Glutamatergic neuron (in vitro differentiated cells): Measurements from ENCODE around the gene P3H4. TPM values are rescaled to one million over a fixed set of nuclear protein-coding genes. Genes with fewer than 3 reads are reported as not detected.

Source experiments
- DNase-seq: peaks from one replicate; pipeline ENCODE4 v3.0.0; 2022
- H3K27ac Mint-ChIP-seq: one replicate; pipeline ENCODE4 v1.8.0; 2020; ENCODE audit warnings: mild to moderate bottlenecking, mixed read lengths, inconsistent platforms; ENCODE audit not compliant: unreplicated experiment
- H3K27me3 Mint-ChIP-seq: one replicate; pipeline ENCODE4 v1.8.0; 2020; ENCODE audit warnings: mild to moderate bottlenecking, moderate library complexity, mixed read lengths, inconsistent platforms; ENCODE audit not compliant: unreplicated experiment
- H3K36me3 Mint-ChIP-seq: one replicate; pipeline ENCODE4 v1.8.0; 2020; ENCODE audit warnings: mild to moderate bottlenecking, mixed read lengths, inconsistent platforms; ENCODE audit not compliant: unreplicated experiment
- H3K4me1 Mint-ChIP-seq: one replicate; pipeline ENCODE4 v1.8.0; 2020; ENCODE audit warnings: mild to moderate bottlenecking, low read depth, mixed read lengths, inconsistent platforms; ENCODE audit not compliant: unreplicated experiment
- H3K4me3 Mint-ChIP-seq: one replicate; pipeline ENCODE4 v1.8.0; 2020; ENCODE audit warnings: mild to moderate bottlenecking, mixed read lengths, inconsistent platforms; ENCODE audit not compliant: unreplicated experiment
- H3K9me3 Mint-ChIP-seq: one replicate; pipeline ENCODE4 v1.8.0; 2020; ENCODE audit warnings: mild to moderate bottlenecking, moderate library complexity, mixed read lengths, inconsistent platforms; ENCODE audit not compliant: unreplicated experiment
- total RNA-seq: library from RNA; stranded (reverse); fragmentation: NEBNext Ultra II Directional; extraction: Animal tissue kit (Norgen Biotek cat#: 25700); gene quantifications from one replicate; pipeline ENCODE4 v1.2.1, GENCODE V29; 2021; ENCODE audit not compliant: unreplicated experiment
- TF ChIP-seq, protein P1 (sequence below): fragments of 200-600 bp; sonication (generic); IDR thresholded peaks from one replicate; pipeline ENCODE4 v1.5.0; 2021; ENCODE audit not compliant: partially characterized antibody, unreplicated experiment

P3H4 gene
- total RNA-seq, 1 donor from 2014 or later = 5.6 TPM

DNA sequence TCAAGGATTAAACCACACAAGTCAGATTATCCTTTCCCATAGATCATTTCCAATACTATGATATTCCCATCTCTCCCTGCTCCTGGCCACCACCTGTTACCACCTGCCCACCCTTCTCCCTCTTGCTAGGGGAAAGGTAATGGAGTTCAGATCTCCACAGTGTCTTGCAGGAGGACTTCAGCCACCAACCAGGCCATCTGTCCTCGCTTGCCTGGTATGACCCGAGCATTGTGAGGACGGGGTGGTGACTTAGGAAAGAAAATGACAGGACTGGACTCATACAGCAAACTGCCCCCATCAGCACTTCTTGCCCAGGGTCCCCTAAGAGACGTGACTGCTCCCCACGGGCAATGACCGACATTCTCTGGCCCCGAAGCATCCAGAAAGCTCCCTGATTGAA, 11.8 kb upstream of the P3H4 start:
- Mint-ChIP-seq H3K36me3 (no peaks in the 10 kb centered on the region), H3K27ac (no peak overlapping the region), H3K4me3 (no peak overlapping the region), H3K9me3 (peaks cover 2% of the 10 kb centered on the region), H3K4me1 (peaks cover 12% of the 10 kb centered on the region), H3K27me3 (peaks cover 9% of the 10 kb centered on the region)
- DNase-seq = no peak
- TF ChIP-seq, protein P1, sequence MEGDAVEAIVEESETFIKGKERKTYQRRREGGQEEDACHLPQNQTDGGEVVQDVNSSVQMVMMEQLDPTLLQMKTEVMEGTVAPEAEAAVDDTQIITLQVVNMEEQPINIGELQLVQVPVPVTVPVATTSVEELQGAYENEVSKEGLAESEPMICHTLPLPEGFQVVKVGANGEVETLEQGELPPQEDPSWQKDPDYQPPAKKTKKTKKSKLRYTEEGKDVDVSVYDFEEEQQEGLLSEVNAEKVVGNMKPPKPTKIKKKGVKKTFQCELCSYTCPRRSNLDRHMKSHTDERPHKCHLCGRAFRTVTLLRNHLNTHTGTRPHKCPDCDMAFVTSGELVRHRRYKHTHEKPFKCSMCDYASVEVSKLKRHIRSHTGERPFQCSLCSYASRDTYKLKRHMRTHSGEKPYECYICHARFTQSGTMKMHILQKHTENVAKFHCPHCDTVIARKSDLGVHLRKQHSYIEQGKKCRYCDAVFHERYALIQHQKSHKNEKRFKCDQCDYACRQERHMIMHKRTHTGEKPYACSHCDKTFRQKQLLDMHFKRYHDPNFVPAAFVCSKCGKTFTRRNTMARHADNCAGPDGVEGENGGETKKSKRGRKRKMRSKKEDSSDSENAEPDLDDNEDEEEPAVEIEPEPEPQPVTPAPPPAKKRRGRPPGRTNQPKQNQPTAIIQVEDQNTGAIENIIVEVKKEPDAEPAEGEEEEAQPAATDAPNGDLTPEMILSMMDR = no peak

DNA sequence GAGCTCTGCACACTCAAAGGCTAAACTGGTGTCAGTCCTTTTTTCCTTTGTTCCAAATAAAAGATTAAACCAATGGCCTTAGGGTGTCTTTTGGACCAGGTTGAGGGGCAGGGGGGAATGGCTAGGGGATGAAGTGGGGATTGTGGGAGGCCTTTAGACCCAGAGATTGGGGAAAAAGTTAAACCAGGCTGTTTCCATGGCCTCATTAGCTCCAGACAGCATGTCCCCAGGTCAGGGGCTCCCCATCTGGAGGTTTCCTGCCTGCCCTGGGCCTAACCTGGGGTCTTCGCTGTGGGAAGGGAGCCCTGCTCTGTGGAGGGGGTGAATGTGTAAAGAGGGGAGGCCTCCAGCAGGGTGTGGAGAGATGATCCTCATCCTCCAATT, 11.4 kb upstream of the P3H4 start:
- Mint-ChIP-seq H3K36me3 (no peaks in the 10 kb centered on the region), H3K27ac (no peak overlapping the region), H3K4me3 (no peak overlapping the region), H3K27me3 (peaks cover 9% of the 10 kb centered on the region), H3K9me3 (peaks cover 2% of the 10 kb centered on the region), H3K4me1 (peaks cover 12% of the 10 kb centered on the region)
- no peak for DNase-seq
- TF ChIP-seq, protein P1 = no peak

GRCh38 chr17:41822216-41823140, 10.7 kb upstream of the P3H4 start:
- Mint-ChIP-seq H3K27ac (peak overlapping the region; percentile 28), H3K4me3 (no peak overlapping the region), H3K4me1 (peaks cover 7% of the 10 kb centered on the region), H3K36me3 (no peaks in the 10 kb centered on the region), H3K9me3 (peaks cover 2% of the 10 kb centered on the region), H3K27me3 (peaks cover 6% of the 10 kb centered on the region)
- TF ChIP-seq, protein P1 = no peak
- no peak for DNase-seq

- no peaks in the 10 kb centered on the region for H3K36me3 Mint-ChIP-seq
- peaks cover 2% of the 10 kb centered on the region for H3K9me3 Mint-ChIP-seq
Observed at GRCh38 chr17:41821776-41822175, 10.0 kb upstream of the P3H4 start.

GRCh38 chr17:41818024-41818423, 6.3 kb upstream of the P3H4 start:
- TF ChIP-seq, protein P1 = no peak
- Mint-ChIP-seq H3K4me3 (no peak overlapping the region), H3K36me3 (no peaks in the 10 kb centered on the region), H3K27ac (no peak overlapping the region), H3K4me1 (no peaks in the 10 kb centered on the region), H3K9me3 (peaks cover 2% of the 10 kb centered on the region), H3K27me3 (peaks cover 7% of the 10 kb centered on the region)
- DNase-seq = no peak

More at GRCh38 chr17:41821776-41822175, 10.0 kb upstream of the P3H4 start:
- TF ChIP-seq, protein P1 = no peak
- Mint-ChIP-seq H3K27ac (no peak overlapping the region), H3K4me3 (no peak overlapping the region), H3K4me1 (peaks cover 4% of the 10 kb centered on the region), H3K27me3 (peaks cover 6% of the 10 kb centered on the region)
- no peak for DNase-seq
